Fibroblast of pulmonary artery (primary cell): Measurements from ENCODE around the gene ANKRD33B.

ENCODE experiments used
- DNase-seq: peaks from one replicate; pipeline ENCODE4 v3.0.0-alpha.2; 2010; ENCODE audit warnings: low read depth
- H3K4me3 ChIP-seq: replicated peaks from 2 replicates; pipeline ENCODE4 v1.5.1; 2011; ENCODE audit warnings: low read depth, mild to moderate bottlenecking, control low read depth, low read length, moderate library complexity
- CTCF ChIP-seq: IDR thresholded peaks from 2 replicates; pipeline ENCODE4 v1.5.1; 2011; ENCODE audit warnings: mild to moderate bottlenecking, control low read depth, low read length, inconsistent platforms; ENCODE audit errors: missing control alignments

Gene ANKRD33B

GRCh38 chr5:10658265-10658664 is 94.4 kb downstream of the ANKRD33B start:
- H3K4me3 ChIP-seq: no peak overlapping the region
- no peak for TF ChIP-seq CTCF
- DNase-seq: no peak

- DNase-seq: no peak
- TF ChIP-seq CTCF: no peak
- no peak overlapping the region for H3K4me3 ChIP-seq
These were observed 96.3 kb downstream of the ANKRD33B start for GRCh38 chr5:10660135-10660534.

GRCh38 chr5:10660720-10661387 is 97.0 kb downstream of the ANKRD33B start:
- no peak overlapping the region for H3K4me3 ChIP-seq
- TF ChIP-seq CTCF: no peak

GRCh38 chr5:10661401-10661800 is 97.5 kb downstream of the ANKRD33B start:
- no peak overlapping the region for H3K4me3 ChIP-seq
- no peak for TF ChIP-seq CTCF
- DNase-seq: no peak

More at GRCh38 chr5:10660720-10661387, 97.0 kb downstream of the ANKRD33B start:
- DNase-seq: no peak

- no peak for DNase-seq
- TF ChIP-seq CTCF: no peak
- H3K4me3 ChIP-seq: no peak overlapping the region
These were observed 98.2 kb downstream of the ANKRD33B start for GRCh38 chr5:10662083-10662482.

GRCh38 chr5:10662661-10663488 is 99.0 kb downstream of the ANKRD33B start:
- TF ChIP-seq CTCF: no peak
- no peak for DNase-seq
- H3K4me3 ChIP-seq: no peak overlapping the region
